Upper lobe of left lung (tissue), 4 donors: Measurements from ENCODE around the gene LMBRD2.

Source experiments
- CTCF ChIP-seq, 6 experiments: fragments of 450-650 bp in 4 of 6; fragments of 200-600 bp in 2 of 6; sonication (generic) in 2 of 6; IDR thresholded peaks; one replicate each; pipeline ENCODE4 v1.5.1; 2016 to 2019; ENCODE audit warnings: antibody characterized with exemption in 6 of 6
- POLR2A ChIP-seq, 4 donors: fragments of 450-650 bp; IDR thresholded peaks; one replicate each; pipeline ENCODE4 v1.5.1; 2016 to 2017; ENCODE audit warnings: antibody characterized with exemption in 4 of 4, mild to moderate bottlenecking in 2 of 4

- TF ChIP-seq CTCF (IDR thresholded peaks at IDR 0.05) (no peak), POLR2A (IDR thresholded peaks at IDR 0.05) (no peak)
These were observed 3.6 kb upstream of the LMBRD2 start for GRCh38 chr5:36155291-36155690.
